Measurements from ENCODE around the gene NFATC1.

The NFATC1 gene

GRCh38 chr18:79529296-79529695 is 133.6 kb downstream of the NFATC1 start:
- Histone ChIP-seq H3K27ac (no peak overlapping the region), H3K4me2 (ENCODE audit: low read length) (no peak overlapping the region), H3K36me3 (ENCODE audit: control insufficient read depth, insufficient read depth, low read length) (no peaks in the 10 kb centered on the region), H3K9me3 (ENCODE audit: control insufficient read depth, low read length) (no peaks in the 10 kb centered on the region), H2AFZ (no peak overlapping the region), H3K9ac (no peak overlapping the region), H3K4me3 (ENCODE audit: low read depth, low read length) (no peak overlapping the region), H3K27me3 (ENCODE audit: control insufficient read depth, insufficient read depth, low read length) (no peaks in the 10 kb centered on the region), H3K79me2 (no peaks in the 10 kb centered on the region), H3K4me1 (no peaks in the 10 kb centered on the region)
- TF ChIP-seq CTCF (IDR thresholded peaks at IDR 0.05) = no peak

GRCh38 chr18:79529991-79530390 is 134.3 kb downstream of the NFATC1 start:
- Histone ChIP-seq H3K27ac (no peak overlapping the region), H3K79me2 (no peaks in the 10 kb centered on the region), H3K4me1 (no peaks in the 10 kb centered on the region), H3K9me3 (ENCODE audit: control insufficient read depth, low read length) (no peaks in the 10 kb centered on the region), H3K9ac (no peak overlapping the region), H3K27me3 (ENCODE audit: control insufficient read depth, insufficient read depth, low read length) (no peaks in the 10 kb centered on the region), H3K4me2 (ENCODE audit: low read length) (no peak overlapping the region), H2AFZ (no peak overlapping the region), H3K4me3 (ENCODE audit: low read depth, low read length) (no peak overlapping the region), H3K36me3 (ENCODE audit: control insufficient read depth, insufficient read depth, low read length) (no peaks in the 10 kb centered on the region)
- no peak for TF ChIP-seq CTCF (IDR thresholded peaks at IDR 0.05)

GRCh38 chr18:79530821-79531220 is 135.1 kb downstream of the NFATC1 start:
- Histone ChIP-seq H3K9me3 (ENCODE audit: control insufficient read depth, low read length) (no peaks in the 10 kb centered on the region), H3K4me2 (ENCODE audit: low read length) (no peak overlapping the region), H3K4me3 (ENCODE audit: low read depth, low read length) (no peak overlapping the region), H3K9ac (no peak overlapping the region), H3K27ac (no peak overlapping the region), H3K27me3 (ENCODE audit: control insufficient read depth, insufficient read depth, low read length) (no peaks in the 10 kb centered on the region), H3K79me2 (no peaks in the 10 kb centered on the region), H3K4me1 (no peaks in the 10 kb centered on the region), H3K36me3 (ENCODE audit: control insufficient read depth, insufficient read depth, low read length) (no peaks in the 10 kb centered on the region), H2AFZ (no peak overlapping the region)
- TF ChIP-seq CTCF (IDR thresholded peaks at IDR 0.05) = no peak

- H3K79me2 ChIP-seq = no peaks in the 10 kb centered on the region
- no peak overlapping the region for H3K4me3 ChIP-seq (ENCODE audit: low read depth, low read length)
- H3K9ac ChIP-seq = no peak overlapping the region
- H3K36me3 ChIP-seq (ENCODE audit: control insufficient read depth, insufficient read depth, low read length) = no peaks in the 10 kb centered on the region
- no peaks in the 10 kb centered on the region for H3K27me3 ChIP-seq (ENCODE audit: control insufficient read depth, insufficient read depth, low read length)
- H3K4me2 ChIP-seq (ENCODE audit: low read length) = no peak overlapping the region
- TF ChIP-seq CTCF (IDR thresholded peaks at IDR 0.05) = no peak
- no peaks in the 10 kb centered on the region for H3K9me3 ChIP-seq (ENCODE audit: control insufficient read depth, low read length)
- H3K27ac ChIP-seq = no peak overlapping the region
- H3K4me1 ChIP-seq = no peaks in the 10 kb centered on the region
- H2AFZ ChIP-seq = no peak overlapping the region
These were observed 135.7 kb downstream of the NFATC1 start for GRCh38 chr18:79531386-79531785.

- no peak overlapping the region for H3K9ac ChIP-seq
- no peaks in the 10 kb centered on the region for H3K27me3 ChIP-seq (ENCODE audit: control insufficient read depth, insufficient read depth, low read length)
- H2AFZ ChIP-seq = no peak overlapping the region
- no peaks in the 10 kb centered on the region for H3K9me3 ChIP-seq (ENCODE audit: control insufficient read depth, low read length)
- TF ChIP-seq CTCF (IDR thresholded peaks at IDR 0.05) = no peak
- no peak overlapping the region for H3K4me2 ChIP-seq (ENCODE audit: low read length)
- no peak overlapping the region for H3K4me3 ChIP-seq (ENCODE audit: low read depth, low read length)
- no peak overlapping the region for H3K27ac ChIP-seq
- no peaks in the 10 kb centered on the region for H3K4me1 ChIP-seq
- no peaks in the 10 kb centered on the region for H3K79me2 ChIP-seq
- H3K36me3 ChIP-seq (ENCODE audit: control insufficient read depth, insufficient read depth, low read length) = no peaks in the 10 kb centered on the region
These were observed 136.2 kb downstream of the NFATC1 start for GRCh38 chr18:79531926-79532312.

Data from parathyroid adenoma (tissue), 2 donors.